ENCODE data around the gene RPS6KL1. TPM values are rescaled to one million over a fixed set of nuclear protein-coding genes. Genes with fewer than 3 reads are reported as not detected.

The RPS6KL1 gene
- total RNA-seq, 1 donor from 2014 or later = 0.97 TPM

DNA sequence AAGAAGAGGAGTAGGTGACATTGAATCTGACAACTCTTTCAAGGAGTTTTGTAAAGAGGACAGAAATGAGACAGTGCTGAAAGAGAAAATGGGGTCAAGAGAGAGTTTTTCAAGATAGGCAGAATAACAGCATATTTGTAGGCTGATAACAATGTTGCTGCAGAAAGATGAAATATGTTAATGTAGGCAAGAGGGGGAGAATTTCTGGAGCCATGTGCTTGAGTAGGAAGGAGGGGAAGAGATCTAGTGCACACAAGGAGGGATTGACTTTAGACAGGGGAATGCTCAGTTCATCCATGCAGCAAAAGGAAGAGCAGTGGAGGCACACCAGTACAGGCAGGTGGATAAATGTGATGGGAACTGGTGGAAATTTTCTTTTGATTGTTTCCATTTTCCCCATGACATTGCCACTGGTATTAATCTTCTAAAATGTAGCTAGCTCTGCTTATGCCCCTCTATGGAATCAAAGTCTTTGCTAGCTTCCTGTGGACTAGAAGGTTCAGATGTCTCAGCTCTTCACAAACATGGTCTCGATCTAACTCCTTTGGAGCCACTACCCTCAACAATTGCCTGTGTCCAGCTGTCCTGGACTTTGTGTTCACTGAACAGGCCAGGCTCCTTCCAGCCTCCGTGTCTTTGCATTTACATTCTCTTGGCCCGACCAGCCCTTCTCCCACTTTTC is 56.2 kb downstream of the RPS6KL1 start:
- H3K4me1 Mint-ChIP-seq (ENCODE audit: unreplicated experiment) = peaks cover 7% of the 10 kb centered on the region
- H3K27ac Mint-ChIP-seq (ENCODE audit: unreplicated experiment) = no peak overlapping the region
- peaks cover 2% of the 10 kb centered on the region for H3K36me3 Mint-ChIP-seq (ENCODE audit: unreplicated experiment)
- no peaks in the 10 kb centered on the region for H3K9me3 Mint-ChIP-seq (ENCODE audit: unreplicated experiment)
- H3K4me3 Mint-ChIP-seq (ENCODE audit: unreplicated experiment) = no peak overlapping the region
- no peak for DNase-seq (ENCODE audit: extremely low spot score, unreplicated experiment)
- H3K27me3 Mint-ChIP-seq (ENCODE audit: unreplicated experiment) = peaks cover 19% of the 10 kb centered on the region
- TF ChIP-seq CTCF (IDR thresholded peaks at IDR 0.05) = no peak

- Mint-ChIP-seq H3K27me3 (ENCODE audit: unreplicated experiment) (peaks cover 19% of the 10 kb centered on the region), H3K9me3 (ENCODE audit: unreplicated experiment) (no peaks in the 10 kb centered on the region), H3K4me3 (ENCODE audit: unreplicated experiment) (no peak overlapping the region), H3K27ac (ENCODE audit: unreplicated experiment) (no peak overlapping the region), H3K36me3 (ENCODE audit: unreplicated experiment) (no peaks in the 10 kb centered on the region), H3K4me1 (ENCODE audit: unreplicated experiment) (peaks cover 16% of the 10 kb centered on the region)
- no peak for DNase-seq (ENCODE audit: extremely low spot score, unreplicated experiment)
- no peak for TF ChIP-seq CTCF (IDR thresholded peaks at IDR 0.05)
Observed at GRCh38 chr14:74865156-74865555, 57.9 kb downstream of the RPS6KL1 start.

DNA sequence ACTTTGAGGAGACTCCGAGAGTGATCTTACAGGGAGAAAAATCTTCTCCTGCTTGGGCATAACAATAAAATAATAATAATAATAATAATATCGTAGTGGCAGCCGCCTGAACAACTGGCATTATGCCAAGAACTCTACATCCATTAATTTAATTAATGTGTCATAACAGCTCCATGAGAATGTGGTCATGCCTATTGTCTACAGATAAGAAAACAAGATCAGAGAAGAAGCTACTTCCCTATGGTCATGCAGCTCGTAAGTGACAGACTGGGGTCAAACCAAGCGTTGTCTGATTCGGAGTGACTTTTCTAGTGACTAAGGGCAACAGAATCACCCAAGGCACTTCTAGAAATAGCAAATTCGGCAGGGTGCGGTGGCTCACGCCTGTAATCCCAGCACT is 58.9 kb downstream of the RPS6KL1 start:
- H3K9me3 Mint-ChIP-seq (ENCODE audit: unreplicated experiment) = no peaks in the 10 kb centered on the region
- no peak overlapping the region for H3K4me3 Mint-ChIP-seq (ENCODE audit: unreplicated experiment)
- H3K36me3 Mint-ChIP-seq (ENCODE audit: unreplicated experiment) = no peaks in the 10 kb centered on the region
- H3K27ac Mint-ChIP-seq (ENCODE audit: unreplicated experiment) = no peak overlapping the region
- peaks cover 19% of the 10 kb centered on the region for H3K27me3 Mint-ChIP-seq (ENCODE audit: unreplicated experiment)
- DNase-seq (ENCODE audit: extremely low spot score, unreplicated experiment) = no peak
- no peak for TF ChIP-seq CTCF (IDR thresholded peaks at IDR 0.05)
- H3K4me1 Mint-ChIP-seq (ENCODE audit: unreplicated experiment) = peaks cover 16% of the 10 kb centered on the region

GRCh38 chr14:74863274-74863673 is 59.8 kb downstream of the RPS6KL1 start:
- Mint-ChIP-seq H3K4me1 (ENCODE audit: unreplicated experiment) (peaks cover 16% of the 10 kb centered on the region), H3K27ac (ENCODE audit: unreplicated experiment) (no peak overlapping the region), H3K9me3 (ENCODE audit: unreplicated experiment) (no peaks in the 10 kb centered on the region), H3K27me3 (ENCODE audit: unreplicated experiment) (peaks cover 16% of the 10 kb centered on the region), H3K4me3 (ENCODE audit: unreplicated experiment) (no peak overlapping the region), H3K36me3 (ENCODE audit: unreplicated experiment) (no peaks in the 10 kb centered on the region)
- TF ChIP-seq CTCF (IDR thresholded peaks at IDR 0.05) = no peak
- peak; percentile 73 for DNase-seq (ENCODE audit: extremely low spot score, unreplicated experiment)

GRCh38 chr14:74861734-74862090 is 61.3 kb downstream of the RPS6KL1 start:
- TF ChIP-seq CTCF (IDR thresholded peaks at IDR 0.05) = no peak
- DNase-seq (ENCODE audit: extremely low spot score, unreplicated experiment) = no peak
- H3K9me3 Mint-ChIP-seq (ENCODE audit: unreplicated experiment) = no peaks in the 10 kb centered on the region

More at GRCh38 chr14:74861734-74862090, 61.3 kb downstream of the RPS6KL1 start:
- peaks cover 12% of the 10 kb centered on the region for H3K27me3 Mint-ChIP-seq (ENCODE audit: unreplicated experiment)
- no peaks in the 10 kb centered on the region for H3K36me3 Mint-ChIP-seq (ENCODE audit: unreplicated experiment)
- H3K4me1 Mint-ChIP-seq (ENCODE audit: unreplicated experiment) = peaks cover 9% of the 10 kb centered on the region
- no peak overlapping the region for H3K27ac Mint-ChIP-seq (ENCODE audit: unreplicated experiment)
- no peak overlapping the region for H3K4me3 Mint-ChIP-seq (ENCODE audit: unreplicated experiment)
